K562 (cell line): ENCODE results near the gene TMX4. TPM values are rescaled to one million over a fixed set of nuclear protein-coding genes. Genes with fewer than 3 reads are reported as not detected.

Experiments used
- ATAC-seq: fragments of 200-7000 bp; cut with Tn5 transposase; 3 replicates; pipeline ENCODE4 v1.9.1; 2020; ENCODE audit warnings: moderate library complexity
- BruUV-seq: library from RNA; stranded (reverse); fragments of 400-500 nt; replicated peaks from 2 replicates; lab custom pipeline; 2021; lab: Mats Ljungman, UMichigan
- CTCF ChIA-PET: fragments of 300-600 bp; formaldehyde crosslinking; extraction: SDS; loops from one replicate; lab custom pipeline; 2021; ENCODE audit warnings: low intra/inter-chr PET ratio; lab: Yijun Ruan, JAX
- POLR2A ChIA-PET: fragments of 300-600, 350-650 bp; sonication (Branson Sonifier 250); formaldehyde crosslinking; extraction: SDS; loops from one replicate; lab custom pipeline; 2021; ENCODE audit warnings: antibody characterized with exemption, inconsistent platforms; lab: Yijun Ruan, JAX
- DNase-seq, 4 experiments: peaks; one replicate each; pipeline versions ENCODE4 v3.0.0 to v3.0.0-alpha.2; 2011 to 2018; ENCODE audit warnings: low spot score in 3 of 4, mixed read lengths in 3 of 4; ENCODE audit errors: extremely low read depth in 1 of 4
- FAIRE-seq: peaks from 2 replicates; lab custom pipeline; 2011; peaks lifted over from hg19 to GRCh38; lab: Jason Lieb, UNC
- H2AFZ ChIP-seq: 2 replicates; pipeline ENCODE4 v1.6.0; 2011; ENCODE audit warnings: low read depth, low read length, control low read depth, inconsistent platforms
- H3K27ac ChIP-seq: fragments of 200-600 bp; 3 replicates; pipeline ENCODE4 v1.8.0; 2011; ENCODE audit warnings: low read depth, mild to moderate bottlenecking, control low read depth, inconsistent platforms, low read length, moderate library complexity, mixed read lengths; ENCODE audit errors: extremely low read depth
- H3K27me3 ChIP-seq, 2 experiments: fragments of 300-600 bp in 1 of 2; 2 replicates in 1 of 2; 3 replicates in 1 of 2; pipeline versions ENCODE4 v1.6.0 to v1.8.0; 2011; ENCODE audit warnings: inconsistent platforms in 2 of 2, low read length in 2 of 2, mild to moderate bottlenecking in 1 of 2, mixed read lengths in 1 of 2, moderate library complexity in 1 of 2; ENCODE audit not compliant: control insufficient read depth in 2 of 2, insufficient read depth in 2 of 2
- H3K36me3 ChIP-seq: fragments of 300-600 bp; 3 replicates; pipeline ENCODE4 v1.8.0; 2011; ENCODE audit warnings: mild to moderate bottlenecking, low read length, inconsistent platforms; ENCODE audit not compliant: control insufficient read depth, insufficient read depth
- H3K4me1 ChIP-seq, 2 experiments: fragments of 200-600 bp in 1 of 2; replicated peaks in 1 of 2; 2 replicates in 1 of 2; 3 replicates in 1 of 2; pipeline versions ENCODE4 v1.5.1 to v1.8.0; 2011; ENCODE audit warnings: inconsistent platforms in 2 of 2, low read length in 2 of 2, mild to moderate bottlenecking in 1 of 2, mixed read lengths in 1 of 2, moderate library complexity in 1 of 2; ENCODE audit not compliant: control insufficient read depth in 2 of 2, insufficient read depth in 2 of 2
- H3K4me2 ChIP-seq: 2 replicates; pipeline ENCODE4 v1.6.1; 2011; ENCODE audit warnings: low read length, control low read depth, inconsistent platforms, mixed read lengths; ENCODE audit not compliant: insufficient read depth
- H3K4me3 ChIP-seq: fragments of 200-600 bp; sonication (generic), shearing (Covaris generic); 2 replicates; pipeline ENCODE4 v1.5.1; 2016; ENCODE audit warnings: control low read depth, inconsistent platforms
- H3K79me2 ChIP-seq: fragments of 200-600 bp; 3 replicates; pipeline ENCODE4 v1.8.0; 2011; ENCODE audit warnings: low read length, inconsistent platforms; ENCODE audit not compliant: control insufficient read depth, insufficient read depth
- H3K9ac ChIP-seq, 2 experiments: 2 replicates each; pipeline versions ENCODE4 v1.6.0 to v1.6.1; 2011; ENCODE audit warnings: low read depth in 2 of 2, low read length in 2 of 2, control low read depth in 1 of 2, inconsistent platforms in 1 of 2, mild to moderate bottlenecking in 1 of 2, mixed read lengths in 1 of 2; ENCODE audit not compliant: insufficient read depth in 1 of 2
- H3K9me1 ChIP-seq: one replicate; pipeline ENCODE4 v1.6.0; 2011; ENCODE audit warnings: inconsistent platforms, mild to moderate bottlenecking, low read length, moderate library complexity; ENCODE audit not compliant: control insufficient read depth, insufficient read depth
- H3K9me3 ChIP-seq: replicated peaks from 2 replicates; pipeline ENCODE4 v1.5.1; 2011; ENCODE audit warnings: low read depth, low read length, inconsistent platforms; ENCODE audit not compliant: control insufficient read depth, insufficient read depth
- H4K20me1 ChIP-seq: replicated peaks from 2 replicates; pipeline ENCODE4 v1.6.1; 2011; ENCODE audit warnings: low read length, inconsistent platforms, mixed read lengths; ENCODE audit not compliant: control insufficient read depth, insufficient read depth
- KLF13 ChIP-seq: fragments of 450-650 bp; IDR thresholded peaks from 2 replicates; pipeline ENCODE4 v1.6.1; 2016; ENCODE audit warnings: missing genetic modification characterization, low read depth, mild to moderate bottlenecking, missing compliant biosample characterization, moderate library complexity, borderline replicate concordance
- MCM3 ChIP-seq: fragments of 450-650 bp; IDR thresholded peaks from 2 replicates; pipeline ENCODE4 v1.6.1; 2016
- MCM7 ChIP-seq, 2 experiments: fragments of 450-650 bp; IDR thresholded peaks; 2 replicates each; pipeline ENCODE4 v1.6.1; 2016 to 2018
- NBN ChIP-seq: fragments of 450-650 bp; IDR thresholded peaks from 2 replicates; pipeline ENCODE4 v1.6.1; 2016; ENCODE audit warnings: low read depth, mild to moderate bottlenecking
- RBM14 ChIP-seq: fragments of 200-400 bp; formaldehyde crosslinking; IDR thresholded peaks from 2 replicates; pipeline ENCODE4 v1.6.1; 2018; ENCODE audit warnings: low read depth, mild to moderate bottlenecking, low read length, moderate library complexity, borderline replicate concordance; ENCODE audit not compliant: insufficient read depth
- TRIM24 ChIP-seq, 2 experiments: fragments of 450-650 bp; IDR thresholded peaks; 2 replicates each; pipeline ENCODE4 v1.6.1; 2016
- ZNF695 ChIP-seq: fragments of 450-650 bp; formaldehyde crosslinking; IDR thresholded peaks from 2 replicates; pipeline ENCODE4 v1.4.0; 2020; ENCODE audit warnings: mild to moderate bottlenecking, moderate library complexity
- WGBS: fragments of 100-300 bp; shearing (Covaris generic); methylation state at CpG from one replicate; pipeline ENCODE4 v1.1.6; 2016; ENCODE audit warnings: low coverage, mixed read lengths; ENCODE audit not compliant: insufficient coverage; ENCODE audit errors: missing lambda C conversion rate; 5-methylcytosine and 5-hydroxymethylcytosine counted together
- in situ Hi-C: fragments of 300-500 bp; cut with MboI; formaldehyde crosslinking; loops from 4 replicates; pipeline ENCODE4 v1.15.0; 2018; ENCODE audit warnings: inconsistent platforms, mixed read lengths
- intact Hi-C: fragments of 100-400 bp; cut with micrococcal nuclease; formaldehyde crosslinking; loops from 2 replicates; pipeline ENCODE4 v1.14.2; 2022
- polyA plus RNA-seq, 8 experiments: library from polyadenylated mRNA; depleted of rRNA in 4 of 8; stranded (reverse) in 5 of 8; unstranded in 3 of 8; fragments of >200 nt; fragmentation: Nextera tagmentation in 2 of 8; fragmentation: Illumina TruSeq in 1 of 8; extraction: Ambion mirVana in 2 of 8; extraction: Trizol in 1 of 8; gene quantifications; 2 replicates each; pipeline versions ENCODE4 v1.2.1 to v1.2.3, GENCODE V29; 2011 to 2014; ENCODE audit warnings: inconsistent platforms in 1 of 8, missing spikeins in 1 of 8
- total RNA-seq, 7 experiments: library from RNA; depleted of rRNA in 6 of 7; stranded (reverse); fragments of >200 nt in 6 of 7; fragmentation: Illumina TruSeq in 2 of 7; extraction: Trizol in 2 of 7; gene quantifications; 2 replicates each; pipeline versions ENCODE4 v1.2.1 to v1.2.3, GENCODE V29; 2011 to 2021; ENCODE audit warnings: low replicate concordance in 1 of 7

The TMX4 gene
- total and polyA plus RNA-seq, 9 of the 15 experiments (the other 6 are each of a cell fraction or from before 2014, with no cell fraction given) = 4.4 to 19.3 (median 10.8) TPM

GRCh38 chr20:8049310-8049709, 29.7 kb upstream of the TMX4 start:
- H3K79me2 ChIP-seq = no peaks in the 10 kb centered on the region
- intact Hi-C loops (loop anchor here (10.0 kb wide), 1 partner anchor 255 kb away; no protein-coding TSS in a partner anchor), in situ Hi-C loops (loop anchor here (25.0 kb wide), 2 partner anchors 338 to 663 kb away; no protein-coding TSS in a partner anchor)
- H3K4me2 ChIP-seq = no peak overlapping the region
- H3K36me3 ChIP-seq = no peaks in the 10 kb centered on the region
- no peaks in the 10 kb centered on the region for H3K9me3 ChIP-seq
- no peaks in the 10 kb centered on the region for H3K27me3 ChIP-seq
- POLR2A ChIA-PET = interaction anchor here (0.7 kb wide), 1 partner anchor 663 kb away, joined by 4 read pairs; no protein-coding TSS in a partner anchor
- no peak overlapping the region for H2AFZ ChIP-seq
- ATAC-seq (no peak), FAIRE-seq (no peak), DNase-seq (no peak)
- no peak overlapping the region for H3K27ac ChIP-seq
- no TSS peak for BruUV-seq
- H3K9me1 ChIP-seq = no peaks in the 10 kb centered on the region
- H3K4me1 ChIP-seq = no peaks in the 10 kb centered on the region
- CTCF ChIA-PET = no interaction called here
- H4K20me1 ChIP-seq = no peaks in the 10 kb centered on the region
- WGBS = 0% methylated on average over 3 of the region's 3 CpGs
- H3K4me3 ChIP-seq = no peak overlapping the region
- TF ChIP-seq MCM3 = no peak
- TF ChIP-seq MCM7 (IDR thresholded peaks at IDR 0.05) = no peak
- TF ChIP-seq TRIM24 (IDR thresholded peaks at IDR 0.05) = no peak
- TF ChIP-seq RBM14 = no peak
- H3K9ac ChIP-seq = no peak overlapping the region

GRCh38 chr20:8045946-8046345, 26.4 kb upstream of the TMX4 start:
- BruUV-seq = no TSS peak
- Histone ChIP-seq H3K4me1 (no peaks in the 10 kb centered on the region), H3K27me3 (no peaks in the 10 kb centered on the region), H3K9me1 (no peaks in the 10 kb centered on the region), H3K4me3 (no peak overlapping the region), H3K79me2 (no peaks in the 10 kb centered on the region), H3K9me3 (no peaks in the 10 kb centered on the region), H3K36me3 (no peaks in the 10 kb centered on the region), H3K9ac (no peak overlapping the region), H2AFZ (no peak overlapping the region), H4K20me1 (no peaks in the 10 kb centered on the region), H3K4me2 (no peak overlapping the region), H3K27ac (no peak overlapping the region)
- DNase-seq (no peak), ATAC-seq (no peak), FAIRE-seq (no peak)
- 0% methylated on average over 1 of the region's 1 CpG for WGBS
- in situ Hi-C loops (loop anchor here (25.0 kb wide), 2 partner anchors 341 to 666 kb away; no protein-coding TSS in a partner anchor), intact Hi-C loops (loop anchor here (10.0 kb wide), 1 partner anchor 259 kb away; no protein-coding TSS in a partner anchor)
- CTCF ChIA-PET = no interaction called here
- POLR2A ChIA-PET = no interaction called here
- TF ChIP-seq ZNF695 (no peak), NBN (no peak), KLF13 (tag) (no peak)
